Measurements from ENCODE around the gene HLX.

Gene HLX, protein sequence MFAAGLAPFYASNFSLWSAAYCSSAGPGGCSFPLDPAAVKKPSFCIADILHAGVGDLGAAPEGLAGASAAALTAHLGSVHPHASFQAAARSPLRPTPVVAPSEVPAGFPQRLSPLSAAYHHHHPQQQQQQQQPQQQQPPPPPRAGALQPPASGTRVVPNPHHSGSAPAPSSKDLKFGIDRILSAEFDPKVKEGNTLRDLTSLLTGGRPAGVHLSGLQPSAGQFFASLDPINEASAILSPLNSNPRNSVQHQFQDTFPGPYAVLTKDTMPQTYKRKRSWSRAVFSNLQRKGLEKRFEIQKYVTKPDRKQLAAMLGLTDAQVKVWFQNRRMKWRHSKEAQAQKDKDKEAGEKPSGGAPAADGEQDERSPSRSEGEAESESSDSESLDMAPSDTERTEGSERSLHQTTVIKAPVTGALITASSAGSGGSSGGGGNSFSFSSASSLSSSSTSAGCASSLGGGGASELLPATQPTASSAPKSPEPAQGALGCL

DNA sequence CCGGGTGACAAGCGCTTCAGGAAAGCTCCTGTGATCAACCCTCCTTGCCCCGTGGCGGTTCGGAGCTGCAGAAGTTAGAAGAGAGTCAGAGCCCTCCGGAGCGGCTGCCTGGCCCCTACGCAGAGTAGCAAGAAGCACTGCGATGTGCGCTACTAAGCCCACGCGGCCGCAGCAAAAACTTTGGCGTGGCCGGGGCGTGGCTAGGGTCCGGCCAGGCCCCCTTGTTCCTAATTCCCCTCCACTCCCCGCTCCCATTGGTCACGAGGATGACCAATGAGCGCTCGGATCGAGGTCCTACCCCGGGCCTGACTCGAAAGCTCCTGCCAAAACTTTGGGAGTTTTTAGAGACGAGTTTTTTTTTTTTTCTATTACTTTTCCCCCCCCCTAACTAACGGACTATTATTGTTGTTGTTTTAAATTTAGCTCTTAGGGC, at the start of gene HLX:
TSS of gene HLX (plus strand) at position 368 of the 433 bp plus-strand sequence. CDS start 415 bp downstream, outside the sequence.
- peak; percentile 88 for DNase-seq

DNA sequence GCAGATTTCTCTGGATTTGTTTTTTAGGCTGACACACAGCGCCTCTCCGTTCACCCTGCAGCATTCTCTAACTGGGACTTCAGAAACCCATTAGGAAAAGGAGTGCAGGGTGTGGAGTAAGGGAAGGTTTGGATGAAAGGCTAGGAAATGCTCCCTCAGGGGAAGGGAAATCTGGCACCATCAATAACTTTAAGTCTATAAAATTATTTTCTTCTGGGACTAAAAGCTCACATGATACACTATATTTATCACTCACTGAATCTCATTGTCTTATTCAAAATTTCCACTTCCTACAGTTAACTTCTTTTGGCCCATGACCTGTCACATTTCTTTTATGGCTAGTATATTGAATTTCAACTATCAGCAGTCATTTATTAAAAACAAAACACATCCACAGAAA, 45.8 kb upstream of the HLX start:
- DNase-seq, result no peak

DNA sequence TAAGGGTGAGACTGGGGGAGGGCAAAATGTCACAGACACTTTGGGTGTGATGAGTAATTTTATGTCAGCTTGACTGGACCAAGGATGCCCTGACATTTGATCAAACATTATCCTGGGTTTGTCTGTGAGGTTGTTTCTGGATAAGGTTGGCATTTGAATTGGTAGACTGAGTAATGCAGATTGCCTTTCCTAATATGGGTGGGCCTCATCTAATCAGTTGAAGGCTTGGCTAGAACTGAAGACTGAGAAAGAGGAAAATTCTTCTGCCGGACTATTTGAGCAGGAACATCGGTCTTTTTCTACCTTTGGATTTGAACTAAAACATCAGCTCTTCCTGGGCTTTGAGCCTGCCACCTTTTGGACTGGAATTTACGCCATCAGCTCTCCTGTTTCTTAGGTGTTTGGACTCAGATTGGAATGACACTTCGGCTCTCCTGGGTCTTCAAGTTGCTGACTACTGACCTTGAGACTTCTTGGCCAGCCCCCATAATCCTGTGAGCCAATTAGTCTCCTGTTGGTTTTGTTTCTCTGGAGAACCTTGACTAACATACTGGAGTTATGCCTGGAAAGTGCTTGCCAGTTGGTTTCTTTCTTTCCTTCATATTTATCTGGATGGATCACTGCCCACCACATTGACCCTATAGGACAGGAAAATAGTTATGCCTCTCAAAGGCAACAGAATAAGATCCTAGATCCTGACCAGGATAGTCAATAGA, 44.9 kb upstream of the HLX start:
- DNase-seq, result no peak

DNA sequence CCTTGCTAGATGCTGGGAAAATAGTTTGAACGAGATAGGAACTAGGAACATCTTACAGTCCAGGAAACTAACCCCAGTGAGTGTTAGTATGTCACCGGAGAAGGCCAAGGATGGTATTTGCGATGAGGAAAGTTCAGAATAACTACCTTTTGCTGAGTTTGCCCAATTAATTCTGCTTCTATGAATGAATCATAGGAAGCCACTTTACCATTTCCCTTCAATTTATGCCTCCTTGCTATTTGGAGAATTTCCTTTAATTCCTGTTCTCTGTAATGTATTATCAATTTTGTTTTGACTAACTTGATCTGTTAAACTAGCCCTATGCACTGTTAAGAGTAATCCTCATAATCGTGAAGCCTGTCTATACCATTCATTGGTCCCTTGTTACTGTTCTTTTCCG, 40.7 kb upstream of the HLX start:
- DNase-seq, result no peak

DNA sequence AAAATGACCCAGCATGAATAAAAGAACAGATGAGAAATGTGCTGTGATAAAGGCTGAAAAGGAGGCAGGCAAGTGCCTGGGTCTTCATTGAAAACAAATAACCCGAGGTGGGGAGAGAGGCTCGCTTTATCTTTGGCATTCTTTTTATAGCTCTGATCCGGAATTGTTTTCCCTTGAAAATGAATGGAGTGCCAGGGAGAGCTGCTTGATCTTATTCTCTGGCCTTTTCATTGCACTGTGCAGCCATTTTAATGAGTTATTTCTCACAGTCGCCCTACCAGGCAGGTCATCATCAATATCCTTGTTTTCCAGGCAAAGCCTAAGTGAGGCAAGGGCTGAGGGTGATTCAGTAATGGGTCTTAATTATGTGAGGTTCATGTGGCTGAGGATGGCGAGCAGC, 39.8 kb upstream of the HLX start:
- DNase-seq, result no peak

DNA sequence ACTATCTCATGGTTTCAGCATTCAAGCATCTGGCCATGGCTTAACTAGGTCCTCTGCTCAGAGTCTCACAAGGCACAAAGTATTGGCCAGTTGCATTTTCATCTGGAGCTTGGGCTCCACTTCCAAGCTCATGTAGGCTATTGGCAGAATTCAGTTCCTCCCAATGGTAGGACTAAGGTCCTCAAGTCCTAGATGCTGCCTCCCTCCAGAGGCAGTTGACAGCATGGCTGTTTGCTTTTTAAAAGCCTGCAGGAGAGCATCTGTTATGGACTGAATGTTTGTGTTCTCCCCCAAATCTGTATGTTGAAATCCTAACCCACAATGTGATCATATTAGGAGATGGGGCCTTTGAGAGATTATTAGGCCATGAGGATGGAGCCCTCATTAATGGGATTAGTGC, 38.0 kb upstream of the HLX start:
- no peak for DNase-seq

DNA sequence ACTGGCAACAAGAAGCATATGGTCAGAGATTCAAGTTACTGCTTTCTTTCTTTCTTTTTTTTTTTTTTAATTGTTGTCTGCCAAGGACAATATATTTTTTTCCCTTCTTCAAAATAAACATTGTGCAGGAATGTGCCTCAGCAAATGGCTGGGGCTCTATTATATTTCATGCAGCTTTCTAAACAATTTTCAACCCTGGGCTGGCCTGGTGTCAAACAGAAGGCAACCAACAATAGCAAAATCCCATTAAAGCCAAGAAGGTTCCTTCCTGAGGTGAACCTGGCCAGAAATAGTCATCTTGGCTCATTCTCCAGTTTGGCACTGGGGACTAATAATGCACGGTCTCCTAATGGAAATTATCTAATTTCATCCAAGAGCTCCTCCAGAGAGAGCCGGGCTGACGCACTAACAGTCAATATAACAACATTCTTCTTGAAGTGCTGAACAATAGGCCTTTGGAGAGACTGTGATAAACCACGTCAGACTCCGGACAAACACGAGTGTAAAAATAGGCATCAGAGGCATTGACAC, 35.7 kb upstream of the HLX start:
- no peak for DNase-seq

DNA sequence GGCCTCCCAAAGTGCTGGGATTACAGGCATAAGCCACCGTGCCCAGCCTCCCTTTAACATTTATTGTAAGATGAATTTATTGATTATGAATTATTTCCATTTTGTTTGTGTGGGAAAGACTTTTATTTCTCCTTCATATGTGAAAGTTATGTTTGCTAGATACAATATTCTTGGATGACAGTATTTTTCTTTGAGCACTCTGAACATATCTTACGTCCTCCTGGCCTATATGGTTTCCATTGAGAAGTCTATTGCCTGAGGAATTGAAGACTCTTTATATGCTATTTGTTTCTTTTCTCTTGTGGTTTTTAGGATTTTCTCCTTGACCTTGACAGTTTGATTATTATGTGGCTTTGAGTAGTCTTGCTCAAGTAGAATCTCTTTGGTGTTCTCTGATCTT, 26.8 kb upstream of the HLX start:
- DNase-seq, result no peak

DNA sequence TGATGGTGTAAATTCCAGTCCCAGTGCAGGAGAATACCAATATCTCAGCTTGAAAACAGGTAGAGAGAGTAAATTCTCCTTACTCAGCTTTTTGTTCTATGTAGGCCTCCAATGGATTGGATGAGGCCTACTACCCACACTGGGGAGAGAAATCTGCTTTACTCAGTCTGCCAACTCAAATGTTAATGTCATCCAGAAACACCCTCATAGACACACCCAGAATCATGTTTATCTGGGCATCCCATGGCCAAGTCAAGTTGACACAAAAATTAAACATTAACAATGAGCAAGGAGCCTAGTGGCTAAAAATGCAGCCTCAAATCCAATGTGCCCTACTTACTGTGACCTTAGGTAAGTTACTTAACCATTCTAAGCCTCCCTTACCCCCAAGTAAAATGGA, 6.9 kb upstream of the HLX start:
- DNase-seq, result no peak

DNA sequence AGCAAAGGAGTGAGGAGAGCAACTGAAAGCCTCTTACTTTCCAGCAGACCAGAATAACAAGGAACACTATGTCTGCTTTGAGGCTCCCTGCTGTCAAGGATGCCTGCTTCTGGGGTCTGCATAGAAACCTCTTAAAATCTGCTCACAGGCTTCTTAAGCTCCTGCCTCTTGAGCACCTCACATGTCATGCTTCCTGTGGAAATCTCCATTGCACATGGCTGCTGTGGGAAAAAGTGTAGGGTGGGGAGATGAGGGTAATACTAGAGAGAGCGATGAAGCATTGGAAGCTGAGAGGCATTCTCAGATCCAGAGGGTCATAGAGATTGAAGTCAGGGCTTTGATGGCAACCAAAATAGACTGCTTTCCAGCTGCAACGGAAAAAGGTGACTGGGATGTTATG, 6.2 kb upstream of the HLX start:
- DNase-seq, result no peak

DNA sequence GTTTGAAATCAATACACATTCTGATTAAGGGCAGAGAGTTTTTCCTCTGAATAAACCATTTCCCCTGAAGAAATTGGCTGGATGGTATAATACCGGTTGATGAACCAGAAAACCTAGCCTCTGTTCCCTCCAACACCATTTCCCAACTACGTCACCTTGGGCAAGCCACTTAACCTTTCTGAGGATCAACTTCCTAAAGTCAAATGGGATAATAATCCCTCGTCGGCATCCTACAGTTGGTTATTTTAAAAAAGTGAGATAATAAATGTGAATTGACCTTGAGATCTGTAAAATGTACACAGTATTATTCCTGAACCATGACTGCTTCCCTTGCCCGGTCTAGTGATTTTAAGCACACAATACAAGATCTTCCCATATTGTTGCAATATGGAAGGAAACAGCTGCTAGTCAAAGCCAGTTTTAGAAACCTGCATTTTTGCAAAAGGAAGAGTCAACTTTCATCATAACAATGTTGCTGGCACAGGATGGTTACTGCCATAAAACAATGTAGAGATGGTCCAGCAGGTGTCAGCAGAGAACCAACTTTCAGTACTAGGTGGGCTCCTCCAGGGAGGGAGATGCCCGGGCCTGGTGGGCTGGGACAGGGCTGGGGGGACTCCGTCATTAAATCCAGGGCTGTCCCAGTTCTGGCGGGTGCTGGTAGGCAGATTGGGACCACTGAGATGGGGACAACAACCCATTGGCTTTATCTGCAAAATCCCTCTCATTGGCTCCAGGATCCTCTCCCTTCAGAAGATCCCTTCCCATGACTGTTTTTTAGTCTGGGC, 5.2 kb upstream of the HLX start:
- peak; percentile 76 for DNase-seq

DNA sequence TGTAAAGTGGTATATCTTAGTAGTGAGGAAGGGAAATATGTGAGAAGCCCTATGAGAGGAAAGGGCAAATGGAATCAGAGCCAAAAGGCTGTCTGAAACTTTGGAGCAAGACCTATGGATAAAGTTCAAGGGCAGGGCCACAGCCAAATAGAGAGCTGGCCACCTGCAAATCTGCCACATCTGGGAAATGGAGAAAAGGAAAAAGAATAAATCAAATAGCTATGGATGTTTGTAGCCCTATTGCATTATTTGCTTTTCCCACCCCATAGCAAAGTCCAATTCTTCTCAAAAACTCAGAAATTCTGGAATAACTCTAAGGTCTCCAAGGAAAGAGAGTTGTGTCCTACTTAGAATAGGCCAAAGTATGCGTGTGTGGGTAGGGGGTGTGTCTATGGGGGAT, 4.0 kb upstream of the HLX start:
- DNase-seq, result no peak

DNA sequence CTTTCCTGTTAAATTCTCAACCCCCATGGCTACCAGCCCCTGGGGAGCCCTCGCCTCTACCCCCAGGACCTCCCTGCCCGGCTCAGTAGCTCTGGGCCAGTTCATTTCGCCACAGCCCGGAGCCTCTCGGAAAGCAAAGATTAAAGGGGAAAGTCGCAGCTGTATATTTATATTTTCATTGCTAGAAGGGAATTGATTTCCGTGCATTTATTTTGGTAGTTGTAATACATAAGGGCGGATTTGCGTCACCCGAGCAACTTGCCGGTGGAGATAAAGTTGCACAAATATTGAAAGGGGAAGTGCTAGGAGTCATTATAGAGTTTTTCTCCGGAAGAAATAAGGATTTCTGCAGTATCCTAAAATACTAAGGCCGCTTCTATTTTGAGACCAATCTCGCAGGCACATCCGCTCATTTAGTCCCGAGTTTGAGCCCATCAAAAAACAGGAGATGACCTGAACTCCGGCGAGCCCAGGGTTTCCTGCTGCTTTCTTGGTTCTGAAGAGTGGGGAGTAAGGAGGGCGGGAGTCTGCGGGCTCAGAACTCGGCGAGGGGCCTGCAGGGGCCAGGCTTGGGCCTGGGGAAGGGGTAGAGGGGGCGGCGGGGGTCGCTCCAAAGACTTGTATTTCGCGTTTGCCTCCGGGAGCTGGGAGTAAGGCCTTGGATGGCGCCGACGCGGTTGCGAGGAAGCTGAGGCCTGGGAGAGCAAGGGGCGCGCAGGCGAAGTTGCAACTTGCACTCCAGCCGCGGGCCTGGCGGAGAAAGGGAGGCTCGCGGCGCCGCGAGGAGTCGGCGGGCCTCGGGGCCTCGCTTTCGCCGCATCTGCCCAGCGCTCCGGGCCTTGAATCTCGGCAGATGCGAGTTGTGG, 2.5 kb upstream of the HLX start:
- DNase-seq, result peak; percentile 65

DNA sequence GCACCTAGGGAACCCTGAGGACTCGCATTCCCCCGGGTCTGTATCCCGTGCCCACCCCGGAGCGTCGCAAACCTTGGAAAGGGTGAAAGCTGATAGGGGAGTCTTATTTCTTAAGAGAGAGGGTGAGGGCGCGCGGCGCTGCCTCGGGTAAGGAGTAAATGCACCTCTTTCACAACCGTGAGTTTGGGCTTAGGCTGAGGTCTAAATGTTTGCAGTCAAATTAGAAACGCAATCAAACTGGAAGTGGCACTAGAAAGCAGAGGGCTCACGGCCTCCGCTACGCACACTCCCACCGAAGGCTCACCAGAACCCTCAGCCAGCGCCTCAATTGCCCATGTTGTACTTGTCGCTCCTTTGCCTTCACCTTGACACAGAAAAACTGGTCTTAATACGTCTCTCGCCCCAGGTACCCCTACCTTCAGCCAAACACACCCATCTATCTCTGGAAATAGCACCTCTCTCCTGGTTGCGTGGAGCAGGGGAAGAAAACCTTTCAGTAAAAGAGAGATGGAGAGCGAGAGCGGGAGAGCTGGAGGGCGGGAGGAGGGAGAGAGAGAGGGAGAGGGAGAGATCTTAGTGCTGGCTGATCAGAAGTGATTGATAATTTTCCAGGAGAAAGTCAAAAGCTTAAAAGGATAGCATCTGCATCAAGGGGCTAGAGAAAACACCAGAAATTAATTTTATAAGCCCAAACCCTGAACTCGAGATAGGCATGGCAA, 1.7 kb upstream of the HLX start:
- peak; percentile 33 for DNase-seq

DNA sequence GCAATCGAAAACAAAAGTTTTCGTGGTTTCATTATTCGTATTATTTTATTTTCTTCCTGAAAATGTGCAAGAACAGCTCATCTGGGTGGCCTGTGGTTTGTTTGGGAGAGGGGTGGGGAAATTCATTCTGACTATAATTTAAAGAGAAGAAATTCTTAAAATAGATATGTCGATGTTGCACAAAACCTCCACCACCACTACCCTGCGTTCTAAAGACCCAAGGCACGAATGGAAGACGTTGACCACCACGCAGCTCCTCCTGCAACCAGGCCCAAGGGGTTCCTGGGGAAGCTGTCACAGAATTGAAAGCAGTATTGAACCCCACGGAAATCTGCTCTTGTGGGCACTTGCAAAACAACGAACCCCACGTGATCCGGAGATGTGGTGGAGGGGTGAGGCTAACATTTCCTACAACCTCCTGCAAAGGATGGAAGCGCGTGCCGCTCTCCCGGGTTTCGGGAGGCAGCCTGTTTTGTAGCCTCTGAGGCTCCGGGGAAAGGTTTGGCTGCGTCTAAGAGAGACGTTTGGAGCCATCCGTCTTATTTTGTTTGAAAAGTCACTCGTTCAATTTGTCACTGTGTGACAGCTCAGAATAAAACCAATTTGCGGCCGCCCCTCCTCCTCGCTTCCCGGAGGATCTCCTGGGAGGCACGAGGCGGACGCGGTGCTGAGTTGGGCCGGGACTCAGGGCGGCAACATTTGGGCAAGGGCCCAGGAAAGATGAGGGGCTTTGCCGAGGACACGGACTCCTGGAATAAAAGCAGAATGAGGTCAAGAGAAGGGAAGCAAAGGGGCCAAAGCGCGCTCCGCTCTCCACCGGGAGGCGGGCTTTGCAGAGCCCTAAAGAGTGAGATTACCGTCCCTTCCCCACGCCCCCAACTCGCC, 810 bp upstream of the HLX start:
- DNase-seq, result peak; percentile 52

DNA sequence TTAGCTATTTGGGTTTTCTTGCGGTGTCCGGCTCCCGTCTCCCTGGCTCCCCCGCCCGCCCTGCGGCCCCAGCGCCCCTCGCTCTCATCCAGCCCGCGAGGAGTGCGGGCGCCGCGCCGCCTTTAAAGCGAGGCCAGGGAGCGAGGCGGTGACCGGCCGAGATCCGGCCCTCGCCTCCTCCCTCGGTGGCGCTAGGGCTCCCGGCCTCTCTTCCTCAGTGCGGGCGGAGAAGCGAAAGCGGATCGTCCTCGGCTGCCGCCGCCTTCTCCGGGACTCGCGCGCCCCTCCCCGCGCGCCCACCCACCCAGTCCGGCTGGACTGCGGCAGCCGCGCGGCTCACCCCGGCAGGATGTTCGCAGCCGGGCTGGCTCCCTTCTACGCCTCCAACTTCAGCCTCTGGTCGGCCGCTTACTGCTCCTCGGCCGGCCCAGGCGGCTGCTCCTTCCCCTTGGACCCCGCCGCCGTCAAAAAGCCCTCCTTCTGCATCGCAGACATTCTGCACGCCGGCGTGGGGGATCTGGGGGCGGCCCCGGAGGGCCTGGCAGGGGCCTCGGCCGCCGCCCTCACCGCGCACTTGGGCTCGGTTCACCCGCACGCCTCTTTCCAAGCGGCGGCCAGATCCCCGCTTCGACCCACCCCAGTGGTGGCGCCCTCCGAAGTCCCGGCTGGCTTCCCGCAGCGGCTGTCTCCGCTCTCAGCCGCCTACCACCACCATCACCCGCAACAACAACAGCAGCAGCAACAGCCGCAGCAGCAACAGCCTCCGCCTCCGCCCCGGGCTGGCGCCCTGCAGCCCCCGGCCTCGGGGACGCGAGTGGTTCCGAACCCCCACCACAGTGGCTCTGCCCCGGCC, 492 bp downstream of the HLX start:
- peak; percentile 52 for DNase-seq

DNA sequence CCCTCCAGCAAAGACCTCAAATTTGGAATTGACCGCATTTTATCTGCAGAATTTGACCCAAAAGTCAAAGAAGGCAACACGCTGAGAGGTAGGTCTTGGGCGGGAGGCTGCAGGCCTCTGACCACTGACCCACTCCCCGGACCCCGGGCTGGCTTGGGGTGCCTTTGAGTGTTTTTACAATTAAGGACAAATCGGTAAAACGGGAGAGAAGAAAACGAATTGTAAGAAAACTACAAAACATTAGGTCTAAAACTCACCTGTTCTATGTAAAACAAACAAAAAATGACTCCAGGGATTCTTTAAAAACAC, 1.1 kb downstream of the HLX start:
- no peak for DNase-seq

DNA sequence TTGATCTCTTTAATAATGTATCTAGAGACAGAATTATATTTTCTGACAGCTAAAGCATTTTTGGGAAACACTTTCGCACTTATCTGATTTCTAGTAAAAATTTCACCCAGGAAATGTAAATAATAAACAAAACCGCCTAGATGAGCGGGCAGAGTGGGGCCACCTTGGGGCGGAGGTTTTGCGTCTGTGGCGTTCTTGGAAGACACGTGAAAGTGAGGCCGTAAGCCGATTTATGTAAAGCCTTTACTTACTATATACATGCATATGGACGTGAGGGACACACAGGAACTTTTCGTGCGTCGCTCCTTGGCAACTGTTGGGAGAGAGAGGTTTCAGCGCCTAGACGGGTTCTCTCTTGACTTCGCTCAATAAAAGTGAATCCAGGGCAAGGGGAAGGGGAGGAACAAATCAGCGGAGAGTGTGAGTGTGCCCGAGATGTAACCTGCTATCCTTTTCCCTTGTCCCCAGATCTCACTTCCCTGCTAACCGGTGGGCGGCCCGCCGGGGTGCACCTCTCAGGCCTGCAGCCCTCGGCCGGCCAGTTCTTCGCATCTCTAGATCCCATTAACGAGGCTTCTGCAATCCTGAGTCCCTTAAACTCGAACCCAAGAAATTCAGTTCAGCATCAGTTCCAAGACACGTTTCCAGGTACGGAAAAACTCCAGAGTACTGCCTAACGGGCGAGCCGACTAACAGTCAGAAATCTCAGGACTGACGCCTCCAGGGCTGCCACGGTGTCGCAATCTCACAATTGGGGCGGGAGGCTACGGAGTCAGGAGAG, 1.7 kb downstream of the HLX start:
- DNase-seq, result peak; percentile 64

All from hematopoietic multipotent progenitor cell treated with erythropoietin and hydrocortisone succinate and interleukin-3 and kit ligand, for 6 days (in vitro differentiated cells).